CD8-positive, alpha-beta memory T cell (primary cell): ENCODE results near the gene EZH1. TPM values are rescaled to one million over a fixed set of nuclear protein-coding genes. Genes with fewer than 3 reads are reported as not detected.

ENCODE experiments used
- CTCF ChIA-PET: fragments of 350-600 bp; sonication (Branson Sonifier 250); formaldehyde crosslinking; loops from one replicate; lab custom pipeline; 2021; ENCODE audit warnings: antibody characterized with exemption; lab: Charles Lee
- POLR2A ChIA-PET: fragments of 350-600 bp; sonication (Branson Sonifier 250); formaldehyde crosslinking; loops from one replicate; lab custom pipeline; 2021; ENCODE audit warnings: antibody characterized with exemption; lab: Charles Lee
- DNase-seq, 5 donors: peaks; one replicate each; pipeline versions ENCODE4 v3.0.0 to v3.0.0-alpha.2; 2020 to 2022; ENCODE audit warnings: mixed read lengths in 1 of 5
- H3K27ac ChIP-seq: one replicate; pipeline ENCODE4 v1.7.0; 2013; ENCODE audit warnings: low read depth, mild to moderate bottlenecking, low read length, moderate library complexity
- H3K27me3 ChIP-seq: 2 replicates; pipeline ENCODE4 v1.7.0; 2013; ENCODE audit warnings: low read length, mild to moderate bottlenecking; ENCODE audit not compliant: insufficient read depth, poor library complexity, severe bottlenecking
- H3K36me3 ChIP-seq: 2 replicates; pipeline ENCODE4 v1.7.0; 2013; ENCODE audit warnings: mild to moderate bottlenecking, low read length, moderate library complexity; ENCODE audit not compliant: insufficient read depth
- H3K4me1 ChIP-seq: 2 replicates; pipeline ENCODE4 v1.7.0; 2013; ENCODE audit warnings: mild to moderate bottlenecking, low read length, moderate library complexity; ENCODE audit not compliant: insufficient read depth
- H3K4me3 ChIP-seq: 2 replicates; pipeline ENCODE4 v1.7.0; 2013; ENCODE audit warnings: mild to moderate bottlenecking, low read length
- H3K9me3 ChIP-seq: 2 replicates; pipeline ENCODE4 v1.7.0; 2013; ENCODE audit warnings: mild to moderate bottlenecking, low read length
- H3K27ac Mint-ChIP-seq, 8 donors: one replicate each; pipeline ENCODE4 v1.8.0; 2020 to 2021; ENCODE audit warnings: mixed read lengths in 8 of 8, mild to moderate bottlenecking in 6 of 8, inconsistent platforms in 3 of 8, moderate library complexity in 3 of 8
- H3K27me3 Mint-ChIP-seq, 2 donors: one replicate each; pipeline ENCODE4 v1.8.0; 2020 to 2021; ENCODE audit warnings: mixed read lengths in 2 of 2, mild to moderate bottlenecking in 1 of 2, moderate library complexity in 1 of 2
- H3K36me3 Mint-ChIP-seq, 3 donors: one replicate each; pipeline ENCODE4 v1.8.0; 2020 to 2021; ENCODE audit warnings: mixed read lengths in 3 of 3, inconsistent platforms in 1 of 3, mild to moderate bottlenecking in 1 of 3
- H3K4me1 Mint-ChIP-seq, 3 donors: one replicate each; pipeline ENCODE4 v1.8.0; 2020 to 2021; ENCODE audit warnings: mixed read lengths in 3 of 3, inconsistent platforms in 1 of 3, mild to moderate bottlenecking in 1 of 3
- H3K4me3 Mint-ChIP-seq, 7 donors: one replicate each; pipeline ENCODE4 v1.8.0; 2020 to 2021; ENCODE audit warnings: mixed read lengths in 7 of 7, mild to moderate bottlenecking in 6 of 7, moderate library complexity in 4 of 7, inconsistent platforms in 2 of 7
- H3K9me3 Mint-ChIP-seq, 5 donors: one replicate each; pipeline ENCODE4 v1.8.0; 2020 to 2022; ENCODE audit warnings: mixed read lengths in 5 of 5, mild to moderate bottlenecking in 3 of 5, moderate library complexity in 2 of 5, inconsistent platforms in 1 of 5
- polyA plus RNA-seq: library from polyadenylated mRNA; unstranded; fragments of 300-500 nt; fragmentation: Illumina TruSeq; gene quantifications from one replicate; pipeline ENCODE4 v1.2.3, GENCODE V29; 2021
- total RNA-seq, 2 experiments: library from RNA; stranded (reverse); gene quantifications; one replicate each; pipeline ENCODE4 v1.2.3, GENCODE V29; 2021

Gene EZH1
- total and polyA plus RNA-seq, 3 experiments from 2014 or later: 37.2 to 42.6 (median 40.8) TPM

DNA sequence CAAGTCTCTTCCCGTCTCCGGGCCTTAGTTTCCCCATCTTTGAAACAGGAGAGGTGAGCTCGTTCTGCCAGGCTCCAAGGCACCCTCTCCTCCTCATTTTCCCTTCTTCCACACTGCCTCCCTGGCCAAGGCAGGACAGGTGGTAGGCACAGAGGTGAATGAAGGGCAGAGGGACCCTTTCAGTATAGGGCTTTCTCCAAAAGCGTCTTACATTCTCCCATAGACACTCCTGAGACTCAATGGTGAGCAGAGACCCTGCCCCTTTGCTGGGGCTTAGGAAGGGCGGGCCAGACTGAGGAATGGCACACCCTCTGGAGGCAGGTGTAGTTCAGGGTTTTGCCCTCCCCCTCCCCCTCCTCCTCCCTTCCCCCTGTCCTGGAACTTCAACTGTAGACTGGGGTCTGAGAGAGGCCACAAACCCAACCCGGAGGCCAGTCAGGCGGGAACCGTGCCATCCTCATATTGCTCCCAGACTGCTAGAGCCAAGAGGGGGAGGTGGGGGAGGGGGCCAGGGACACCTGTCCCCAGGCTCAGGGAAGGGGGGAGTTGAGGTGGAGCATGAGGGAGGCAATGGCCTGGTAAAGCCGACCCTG is 70.0 kb downstream of the EZH1 start:
- peak overlapping the region in 2 of 8 donors; percentile 53 to 84 for H3K27ac Mint-ChIP-seq
- peak overlapping the region; percentile 57 for H3K27ac ChIP-seq
- H3K4me1 ChIP-seq: peaks cover 67% of the 10 kb centered on the region
- CTCF ChIA-PET: interaction anchor here (1.2 to 1.6 kb wide), 4 partner anchors 8 to 97 kb away, joined by 3 to 6 read pairs (median 5); partner anchors contain the start of gene PSMC3IP
- POLR2A ChIA-PET: no interaction called here
- peak overlapping the region; percentile 22 for H3K4me3 ChIP-seq
- H3K36me3 ChIP-seq: no peaks in the 10 kb centered on the region
- peak overlapping the region in 6 of 7 donors; percentile 9 to 81 (median 22) for H3K4me3 Mint-ChIP-seq
- H3K4me1 Mint-ChIP-seq: peaks cover 37 to 64% (median 47%) of the 10 kb centered on the region in 3 donors
- H3K9me3 ChIP-seq: no peaks in the 10 kb centered on the region
- peaks cover 0 to 2% (median 0%) of the 10 kb centered on the region in 5 donors for H3K9me3 Mint-ChIP-seq
- peaks cover 51% of the 10 kb centered on the region for H3K27me3 ChIP-seq
- H3K36me3 Mint-ChIP-seq: no peaks in the 10 kb centered on the region
- peaks cover 36 to 46% of the 10 kb centered on the region in 2 donors for H3K27me3 Mint-ChIP-seq
- no peak for DNase-seq

GRCh38 chr17:42673885-42674754 is 70.7 kb downstream of the EZH1 start:
- ChIA-PET CTCF (interaction anchor here (1.2 to 1.6 kb wide), 4 partner anchors 9 to 96 kb away, joined by 3 to 6 read pairs (median 5); partner anchors contain the start of gene PSMC3IP), POLR2A (no interaction called here)
- peaks cover 51% of the 10 kb centered on the region for H3K27me3 ChIP-seq
- Mint-ChIP-seq H3K27ac (peak overlapping the region in 3 of 8 donors; percentile 33 to 84 (median 53)), H3K4me1 (peaks cover 34 to 59% (median 40%) of the 10 kb centered on the region in 3 donors), H3K9me3 (peaks cover 0 to 2% (median 0%) of the 10 kb centered on the region in 5 donors), H3K4me3 (peak overlapping the region in 5 of 7 donors; percentile 36 to 81 (median 43)), H3K27me3 (peaks cover 36 to 50% of the 10 kb centered on the region in 2 donors), H3K36me3 (no peaks in the 10 kb centered on the region)
- no peaks in the 10 kb centered on the region for H3K36me3 ChIP-seq
- no peak overlapping the region for H3K27ac ChIP-seq
- H3K4me3 ChIP-seq: peak overlapping the region; percentile 22
- H3K9me3 ChIP-seq: no peaks in the 10 kb centered on the region
- H3K4me1 ChIP-seq: peaks cover 61% of the 10 kb centered on the region
- peak in 2 of 5 donors; percentile 23 to 60 for DNase-seq

DNA sequence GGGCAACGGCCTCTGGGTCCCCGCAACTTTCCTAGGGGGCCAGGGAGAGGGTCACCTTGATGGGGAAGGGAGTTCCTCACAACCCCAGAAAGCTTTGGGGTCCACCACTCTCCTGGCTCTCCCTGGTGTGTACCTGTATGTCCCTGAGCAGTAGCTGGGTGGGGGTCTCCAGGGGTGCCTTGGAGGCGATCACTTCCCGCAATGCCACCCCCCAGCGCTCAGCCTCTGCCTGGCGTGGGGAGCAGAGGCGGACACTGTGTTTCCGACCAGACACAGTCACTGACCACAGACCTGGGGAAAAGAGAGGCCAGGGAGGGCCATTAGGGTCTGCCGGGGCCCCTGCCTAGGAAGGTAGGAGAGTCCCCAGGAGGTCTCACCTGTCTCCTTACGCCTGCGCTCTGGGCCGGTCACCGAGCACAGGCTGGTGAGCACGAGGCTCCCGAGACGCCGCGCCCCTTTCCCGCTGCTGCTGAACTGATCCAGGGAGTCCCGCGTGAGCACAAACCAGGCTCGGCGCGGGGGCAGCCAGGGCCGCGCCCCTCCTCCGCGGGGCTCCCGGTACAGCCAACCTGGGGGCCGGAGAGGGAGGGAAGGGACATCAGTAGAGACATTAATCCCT is 71.5 kb downstream of the EZH1 start:
- H3K27ac ChIP-seq: no peak overlapping the region
- no peaks in the 10 kb centered on the region for H3K9me3 ChIP-seq
- Mint-ChIP-seq H3K9me3 (peaks cover 0 to 2% (median 0%) of the 10 kb centered on the region in 5 donors), H3K27me3 (peaks cover 39 to 53% of the 10 kb centered on the region in 2 donors), H3K4me1 (peaks cover 29 to 52% (median 34%) of the 10 kb centered on the region in 3 donors), H3K4me3 (no peak overlapping the region), H3K27ac (no peak overlapping the region), H3K36me3 (no peaks in the 10 kb centered on the region)
- peaks cover 51% of the 10 kb centered on the region for H3K27me3 ChIP-seq
- H3K36me3 ChIP-seq: no peaks in the 10 kb centered on the region
- H3K4me3 ChIP-seq: no peak overlapping the region
- ChIA-PET POLR2A (no interaction called here), CTCF (interaction anchor here (1.2 to 1.6 kb wide), 4 partner anchors 10 to 95 kb away, joined by 3 to 6 read pairs (median 5); partner anchors contain the start of gene PSMC3IP)
- DNase-seq: no peak
- H3K4me1 ChIP-seq: peaks cover 55% of the 10 kb centered on the region

- peaks cover 0 to 2% (median 0%) of the 10 kb centered on the region in 5 donors for H3K9me3 Mint-ChIP-seq
- H3K9me3 ChIP-seq: no peaks in the 10 kb centered on the region
- H3K4me3 ChIP-seq: no peak overlapping the region
- DNase-seq: no peak
- peak overlapping the region in 1 of 7 donors; percentile 75 for H3K4me3 Mint-ChIP-seq
- H3K36me3 Mint-ChIP-seq: no peaks in the 10 kb centered on the region
- H3K4me1 ChIP-seq: peaks cover 45% of the 10 kb centered on the region
- ChIA-PET CTCF (interaction anchor here (1.4 kb wide), 1 partner anchor 9 kb away, joined by 5 read pairs; the partner anchor contains the start of gene CCR10), POLR2A (interaction anchor here (0.5 kb wide), 1 partner anchor 21 kb away, joined by 4 read pairs; no protein-coding TSS in a partner anchor)
- peaks cover 51% of the 10 kb centered on the region for H3K27me3 ChIP-seq
- H3K27me3 Mint-ChIP-seq: peaks cover 38 to 51% of the 10 kb centered on the region in 2 donors
- H3K4me1 Mint-ChIP-seq: peaks cover 20 to 42% (median 23%) of the 10 kb centered on the region in 3 donors
- peaks cover 1% of the 10 kb centered on the region for H3K36me3 ChIP-seq
- no peak overlapping the region for H3K27ac ChIP-seq
- no peak overlapping the region for H3K27ac Mint-ChIP-seq
Observed at GRCh38 chr17:42672038-42672437, 72.8 kb downstream of the EZH1 start.

GRCh38 chr17:42670789-42671657 is 73.8 kb downstream of the EZH1 start:
- no peak overlapping the region for H3K27ac ChIP-seq
- H3K4me3 Mint-ChIP-seq: peak overlapping the region; percentile 43 to 87 (median 75)
- H3K4me1 Mint-ChIP-seq: peaks cover 15 to 34% (median 19%) of the 10 kb centered on the region in 3 donors
- peaks cover 45% of the 10 kb centered on the region for H3K27me3 ChIP-seq
- ChIA-PET POLR2A (no interaction called here), CTCF (interaction anchor here (0.8 to 1.5 kb wide), 3 partner anchors 10 to 93 kb away, joined by 3 to 5 read pairs (median 5); partner anchors contain the start of genes CCR10 and PSMC3IP)
- H3K9me3 ChIP-seq: no peaks in the 10 kb centered on the region
- DNase-seq: no peak
- H3K36me3 ChIP-seq: peaks cover 4% of the 10 kb centered on the region
- H3K4me3 ChIP-seq: no peak overlapping the region
- peaks cover 38% of the 10 kb centered on the region for H3K4me1 ChIP-seq
- peaks cover 0 to 10% (median 0%) of the 10 kb centered on the region in 3 donors for H3K36me3 Mint-ChIP-seq
- H3K9me3 Mint-ChIP-seq: peaks cover 0 to 2% (median 0%) of the 10 kb centered on the region in 5 donors
- H3K27me3 Mint-ChIP-seq: peaks cover 35 to 46% of the 10 kb centered on the region in 2 donors
- H3K27ac Mint-ChIP-seq: peak overlapping the region in 1 of 8 donors; percentile 7

- Mint-ChIP-seq H3K36me3 (peaks cover 0 to 18% (median 5%) of the 10 kb centered on the region in 3 donors), H3K4me3 (peak overlapping the region; percentile 64 to 88 (median 77)), H3K4me1 (peaks cover 15 to 34% (median 19%) of the 10 kb centered on the region in 3 donors), H3K27ac (peak overlapping the region in 3 of 8 donors; percentile 24 to 92 (median 72)), H3K9me3 (peaks cover 0 to 2% (median 0%) of the 10 kb centered on the region in 5 donors), H3K27me3 (peaks cover 32 to 46% of the 10 kb centered on the region in 2 donors)
- CTCF ChIA-PET: interaction anchor here (0.8 to 1.5 kb wide), 5 partner anchors 9 to 92 kb away, joined by 3 to 5 read pairs (median 5); partner anchors contain the start of genes CCR10 and PSMC3IP
- POLR2A ChIA-PET: no interaction called here
- Histone ChIP-seq H3K36me3 (peaks cover 4% of the 10 kb centered on the region), H3K27ac (no peak overlapping the region), H3K4me1 (peaks cover 30% of the 10 kb centered on the region), H3K4me3 (peak overlapping the region; percentile 50), H3K27me3 (peaks cover 36% of the 10 kb centered on the region), H3K9me3 (no peaks in the 10 kb centered on the region)
- peak in 4 of 5 donors; percentile 27 to 66 (median 41) for DNase-seq
Observed at GRCh38 chr17:42669977-42670788, 74.7 kb downstream of the EZH1 start.
